Suprapubic skin (tissue), 3 donors: ENCODE results near the gene CCDC50.

ENCODE experiments used
- POLR2A ChIP-seq, 2 donors: fragments of 450-650 bp; IDR thresholded peaks; one replicate each; pipeline ENCODE4 v1.6.1; 2017; ENCODE audit warnings: antibody characterized with exemption in 2 of 2, mild to moderate bottlenecking in 2 of 2, moderate library complexity in 2 of 2
- TF ChIP-seq, protein P1 (sequence below), 2 donors: fragments of 200-600 bp in 1 of 2; fragments of 450-650 bp in 1 of 2; sonication (generic) in 1 of 2; IDR thresholded peaks; one replicate each; pipeline ENCODE4 v1.5.1; 2016 to 2019; ENCODE audit warnings: antibody characterized with exemption in 2 of 2, mild to moderate bottlenecking in 1 of 2, moderate library complexity in 1 of 2

DNA sequence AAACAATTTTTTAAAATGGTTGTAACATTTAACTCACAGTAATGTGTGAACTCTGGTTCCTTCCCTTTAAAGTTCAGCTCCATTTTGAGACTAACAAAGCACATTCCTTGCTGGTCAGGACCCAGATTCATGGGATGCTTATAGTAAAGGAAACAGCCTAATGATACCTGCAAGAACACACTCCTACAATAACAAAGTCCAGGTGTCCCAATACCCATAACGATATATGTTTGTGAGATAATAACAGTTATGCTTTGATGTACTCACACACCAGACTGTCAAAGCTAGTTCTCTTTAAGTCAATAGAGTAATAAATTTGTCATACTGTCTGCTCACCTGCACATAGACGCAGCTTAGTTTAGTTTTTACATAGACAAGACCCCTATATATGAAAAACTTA lies 15.9 kb upstream of the CCDC50 start:
- TF ChIP-seq, protein P1, sequence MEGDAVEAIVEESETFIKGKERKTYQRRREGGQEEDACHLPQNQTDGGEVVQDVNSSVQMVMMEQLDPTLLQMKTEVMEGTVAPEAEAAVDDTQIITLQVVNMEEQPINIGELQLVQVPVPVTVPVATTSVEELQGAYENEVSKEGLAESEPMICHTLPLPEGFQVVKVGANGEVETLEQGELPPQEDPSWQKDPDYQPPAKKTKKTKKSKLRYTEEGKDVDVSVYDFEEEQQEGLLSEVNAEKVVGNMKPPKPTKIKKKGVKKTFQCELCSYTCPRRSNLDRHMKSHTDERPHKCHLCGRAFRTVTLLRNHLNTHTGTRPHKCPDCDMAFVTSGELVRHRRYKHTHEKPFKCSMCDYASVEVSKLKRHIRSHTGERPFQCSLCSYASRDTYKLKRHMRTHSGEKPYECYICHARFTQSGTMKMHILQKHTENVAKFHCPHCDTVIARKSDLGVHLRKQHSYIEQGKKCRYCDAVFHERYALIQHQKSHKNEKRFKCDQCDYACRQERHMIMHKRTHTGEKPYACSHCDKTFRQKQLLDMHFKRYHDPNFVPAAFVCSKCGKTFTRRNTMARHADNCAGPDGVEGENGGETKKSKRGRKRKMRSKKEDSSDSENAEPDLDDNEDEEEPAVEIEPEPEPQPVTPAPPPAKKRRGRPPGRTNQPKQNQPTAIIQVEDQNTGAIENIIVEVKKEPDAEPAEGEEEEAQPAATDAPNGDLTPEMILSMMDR (IDR thresholded peaks at IDR 0.05), result no peak
- TF ChIP-seq POLR2A (IDR thresholded peaks at IDR 0.05), result no peak
